ENCODE measurements around the gene PSMB8.

The PSMB8 gene

DNA sequence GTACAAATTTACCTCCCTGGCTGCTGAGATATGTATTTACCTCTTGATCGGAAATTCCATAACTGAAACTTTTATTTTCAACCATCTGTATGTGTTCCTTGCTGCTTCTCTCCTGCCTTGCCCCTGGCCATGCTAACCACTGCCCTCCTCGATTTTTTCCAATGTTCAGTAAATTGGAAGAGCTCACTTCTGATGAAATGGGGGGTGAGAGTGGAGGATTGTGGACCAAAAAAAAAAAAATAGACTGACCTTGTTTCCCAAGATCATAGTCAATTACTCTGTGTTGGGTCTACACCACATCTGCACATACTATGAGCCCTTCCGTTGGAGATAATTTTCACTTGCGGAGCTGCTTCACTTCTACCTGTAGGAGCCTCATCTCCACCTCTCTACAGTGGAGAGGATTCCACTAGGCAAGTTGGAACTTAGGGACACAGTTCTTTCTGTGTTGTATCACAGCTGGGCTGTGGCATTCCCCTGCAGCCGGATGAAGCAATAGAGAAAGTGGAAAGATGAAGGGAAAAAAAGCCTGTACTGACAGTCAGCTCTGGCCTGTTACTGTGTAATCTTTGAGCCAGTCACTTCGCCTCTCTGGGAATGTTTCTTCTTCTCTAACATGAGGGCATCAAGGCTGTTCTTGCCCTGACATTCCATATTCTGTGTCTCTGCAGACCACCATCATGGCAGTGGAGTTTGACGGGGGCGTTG is 11.8 kb upstream of the PSMB8 start:
- no peak for DNase-seq (ENCODE audit: low read depth)

DNA sequence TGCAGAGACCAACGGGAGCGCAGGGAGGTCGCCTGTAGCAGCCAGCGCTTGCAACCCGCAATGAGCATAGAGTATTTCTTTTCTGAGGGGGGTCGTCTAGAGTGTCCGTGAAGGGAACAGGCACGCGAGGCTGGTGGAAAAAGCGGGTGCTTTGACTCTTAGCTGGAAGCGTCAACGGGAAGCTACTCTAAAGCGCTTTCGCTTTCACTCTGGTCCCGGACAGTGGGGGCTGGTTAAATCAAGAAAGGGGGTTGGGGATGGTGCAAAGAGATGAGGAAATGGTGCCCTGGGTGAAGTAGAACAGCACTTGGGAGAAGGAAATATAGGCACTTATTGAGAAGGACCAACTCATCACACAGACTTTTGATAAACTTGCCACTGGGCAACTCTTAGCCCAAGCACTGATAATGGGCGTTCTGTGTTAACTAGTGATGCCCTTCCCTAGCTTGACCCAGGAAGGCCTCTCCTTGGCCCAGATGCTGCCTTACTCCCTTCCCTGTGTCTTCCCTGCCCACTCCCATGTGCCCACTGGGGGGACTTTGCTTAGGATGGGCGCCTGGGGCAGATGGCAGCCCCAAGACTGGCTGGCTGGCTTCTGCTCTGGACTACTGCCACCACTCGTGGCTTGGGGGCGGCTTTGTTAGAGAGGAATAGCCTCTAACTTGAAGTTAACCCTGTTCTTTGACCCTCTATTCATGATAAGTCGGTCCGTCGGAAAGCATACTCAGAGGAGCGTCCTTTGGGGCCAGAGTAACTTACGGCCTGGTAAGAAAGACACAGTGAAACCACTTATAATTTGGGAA is 10.7 kb upstream of the PSMB8 start:
- DNase-seq (ENCODE audit: low read depth) = peak; percentile 48

DNA sequence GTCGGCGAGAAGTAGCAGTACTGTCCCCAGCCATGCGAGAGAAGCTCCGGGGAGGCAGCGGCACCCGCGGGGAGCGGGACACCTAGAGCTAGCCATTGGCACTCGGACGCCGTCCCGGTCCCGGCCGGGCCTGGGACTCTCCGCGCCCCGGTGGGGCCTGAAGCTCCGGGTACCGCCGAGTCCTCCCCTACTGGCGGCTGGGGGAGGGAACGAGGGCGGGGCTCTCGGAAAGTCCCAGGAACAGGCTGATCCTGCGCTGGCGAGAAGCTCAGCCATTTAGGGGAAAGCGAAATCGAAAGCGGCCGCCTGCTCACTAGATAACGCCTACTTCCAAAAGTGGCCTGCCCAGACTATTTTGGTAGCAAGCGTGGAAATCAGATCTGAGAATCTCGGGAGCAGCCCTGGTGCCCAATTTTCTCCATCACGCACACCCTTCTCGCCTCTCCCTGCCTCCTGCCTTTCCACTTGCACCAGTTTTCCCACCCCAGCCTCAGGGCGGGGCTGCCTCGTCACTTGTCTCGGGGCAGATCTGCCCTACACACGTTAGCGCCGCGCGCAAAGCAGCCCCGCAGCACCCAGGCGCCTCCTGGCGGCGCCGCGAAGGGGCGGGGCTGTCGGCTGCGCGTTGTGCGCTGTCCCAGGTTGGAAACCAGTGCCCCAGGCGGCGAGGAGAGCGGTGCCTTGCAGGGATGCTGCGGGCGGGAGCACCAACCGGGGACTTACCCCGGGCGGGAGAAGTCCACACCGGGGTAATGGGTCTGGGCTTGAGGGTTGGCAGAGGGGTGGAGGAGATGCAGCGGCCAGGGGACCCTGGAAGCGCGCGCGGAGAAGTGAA is 9.9 kb upstream of the PSMB8 start, which contains the start of the genes PSMB9 and TAP1:
Gene PSMB9 (plus strand): TSS at position 652 of the 835 bp plus-strand sequence. CDS start 38 bp downstream, at position 690.
Gene TAP1 (minus strand): TSS at position 164 of the 835 bp plus-strand sequence. CDS start 68 bp downstream, at position 96.
- DNase-seq (ENCODE audit: low read depth) = peak; percentile 95

DNA sequence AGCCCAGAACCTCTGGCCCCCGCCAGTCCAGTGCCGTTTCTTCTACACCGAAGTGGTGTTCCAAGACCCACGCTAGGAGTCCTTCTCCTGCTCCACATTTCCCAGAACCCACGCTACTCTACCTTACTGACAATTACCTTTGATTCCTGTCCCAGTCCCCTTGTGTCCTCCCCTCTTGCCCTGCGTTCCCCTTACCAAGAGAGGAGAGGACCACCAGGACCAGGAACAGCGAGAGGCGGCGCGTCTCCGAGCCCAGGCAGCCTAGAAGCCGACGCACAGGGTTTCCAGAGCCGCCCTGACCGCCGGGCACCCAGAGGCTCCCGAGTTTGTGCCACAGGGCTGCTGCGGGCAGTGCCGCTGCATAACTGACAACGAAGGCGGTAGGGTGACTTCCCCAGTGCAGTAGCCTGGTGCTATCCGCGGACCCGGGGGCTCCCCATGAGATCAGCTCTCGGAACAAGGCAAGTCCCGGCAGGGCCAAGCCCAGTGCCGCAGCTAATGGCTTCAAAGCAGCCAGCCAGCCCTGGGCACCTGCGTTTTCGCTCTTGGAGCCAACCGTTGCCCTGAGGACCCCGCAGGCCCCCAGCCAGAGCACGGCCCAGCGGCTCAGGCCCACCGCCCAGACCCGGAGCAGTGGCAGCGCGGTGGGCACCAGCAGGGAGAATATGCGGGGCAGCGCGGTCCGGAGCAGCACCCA is 9.1 kb upstream of the PSMB8 start:
- DNase-seq (ENCODE audit: low read depth) = peak; percentile 51

DNA sequence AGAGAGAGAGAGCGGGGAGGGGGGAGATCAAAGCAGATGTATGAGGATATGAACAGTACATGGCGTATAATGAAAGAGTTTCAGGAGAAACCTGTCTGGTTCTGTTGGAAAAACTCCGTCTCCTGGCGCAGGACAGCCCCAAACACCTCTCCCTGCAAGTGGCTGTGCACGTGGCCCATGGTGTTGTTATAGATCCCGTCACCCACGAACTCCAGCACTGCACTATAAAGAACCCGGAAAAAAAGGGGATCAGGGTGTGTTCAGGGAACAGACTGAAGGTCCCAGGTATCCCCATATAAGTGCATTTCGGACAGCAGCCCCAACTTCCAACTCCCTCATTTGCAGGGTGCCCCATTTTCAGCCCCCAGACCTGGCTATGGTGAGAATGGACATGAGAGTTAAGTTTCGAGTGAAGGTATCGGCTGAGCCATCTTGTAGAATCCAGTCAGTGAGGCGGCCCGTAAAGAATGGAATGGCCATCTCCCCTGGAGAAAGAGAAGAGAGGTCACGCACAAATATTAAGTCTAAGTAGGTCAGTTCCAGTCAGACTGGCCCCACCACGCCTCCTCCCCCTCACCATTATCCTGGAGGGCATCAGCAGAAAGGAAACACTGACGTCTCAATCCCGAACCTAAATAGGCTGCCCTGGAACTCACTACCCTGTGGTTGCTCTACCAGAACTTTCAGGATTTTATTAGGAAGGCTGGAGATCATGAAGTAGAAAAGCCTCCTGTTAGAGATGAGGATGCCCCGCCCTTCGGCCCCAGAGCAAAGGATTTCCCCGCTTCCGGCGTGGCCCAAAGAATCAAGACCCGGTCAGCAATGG is 8.4 kb upstream of the PSMB8 start:
- DNase-seq (ENCODE audit: low read depth) = no peak

DNA sequence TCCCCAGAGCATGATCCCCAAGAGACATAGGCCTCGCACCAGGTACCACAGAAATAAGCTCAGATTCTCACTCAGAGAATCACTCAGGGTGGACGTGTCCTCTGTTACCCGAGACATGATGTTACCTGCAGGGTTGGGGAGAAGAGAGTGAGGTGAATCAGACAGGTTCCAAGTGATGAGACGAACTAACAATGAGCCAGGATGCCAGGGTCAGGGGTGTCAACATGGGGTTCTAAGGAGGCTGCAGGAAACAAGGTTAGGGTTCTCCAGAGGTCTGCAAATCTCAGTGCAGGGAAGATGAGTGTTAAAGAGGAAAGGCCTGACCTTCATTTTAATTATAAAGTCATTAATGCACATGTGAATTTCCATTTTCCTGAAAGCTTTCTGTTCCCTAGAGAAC is 7.2 kb upstream of the PSMB8 start:
- no peak for DNase-seq (ENCODE audit: low read depth)

DNA sequence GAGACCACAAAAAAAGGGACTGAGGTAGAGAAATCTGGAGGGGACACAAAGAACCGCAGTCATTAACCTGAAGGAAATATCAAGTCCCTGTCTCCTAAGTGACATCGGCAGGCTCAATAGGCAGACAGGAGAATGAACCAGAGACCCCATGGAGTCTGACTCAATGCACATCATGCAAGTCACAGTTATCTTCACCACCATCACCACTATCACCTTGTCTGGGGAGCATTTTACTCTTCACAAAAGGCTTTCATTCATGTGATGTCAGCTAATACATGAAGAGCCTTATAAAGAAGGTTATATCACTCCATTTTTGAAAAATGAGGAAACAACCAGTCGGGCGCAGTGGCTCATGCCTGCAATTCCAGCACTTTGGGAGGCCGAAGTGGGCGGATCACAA is 5.3 kb upstream of the PSMB8 start:
- DNase-seq (ENCODE audit: low read depth) = no peak

DNA sequence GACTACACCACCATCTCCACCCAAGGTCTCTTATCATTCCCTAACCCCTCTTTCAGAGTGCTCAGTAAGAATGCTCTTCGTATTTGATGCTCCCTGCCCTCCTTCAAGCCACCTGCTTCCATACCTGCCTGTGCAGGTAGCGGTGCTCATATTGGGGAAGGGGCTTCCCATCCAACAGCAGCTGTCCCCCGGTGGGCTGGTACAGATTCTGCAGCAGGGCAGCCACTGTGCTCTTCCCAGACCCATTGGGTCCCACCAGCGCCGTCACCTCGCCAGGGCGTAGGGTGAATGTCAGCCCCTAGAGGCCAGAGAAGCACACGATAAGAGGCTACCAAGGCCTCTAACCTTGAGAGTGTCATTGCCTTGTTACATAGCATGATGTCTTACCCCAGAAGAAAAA is 3.9 kb upstream of the PSMB8 start:
- no peak for DNase-seq (ENCODE audit: low read depth)

DNA sequence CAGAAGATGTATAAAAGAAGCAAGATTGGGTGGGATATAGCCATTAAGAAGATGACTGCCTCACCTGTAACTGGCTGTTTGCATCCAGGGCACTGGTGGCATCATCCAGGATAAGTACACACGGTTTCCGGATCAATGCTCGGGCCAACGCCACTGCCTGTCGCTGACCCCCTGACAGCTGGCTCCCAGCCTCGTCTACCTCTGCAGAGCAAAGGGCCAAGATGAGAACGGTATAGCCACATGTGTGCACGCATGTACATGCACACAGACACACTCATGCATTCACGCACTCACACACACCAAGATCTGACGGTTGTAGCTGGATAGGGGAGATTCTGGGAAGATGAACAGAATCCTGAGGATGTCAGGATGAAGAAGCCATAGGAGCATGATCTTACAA is 3.2 kb upstream of the PSMB8 start:
- no peak for DNase-seq (ENCODE audit: low read depth)

DNA sequence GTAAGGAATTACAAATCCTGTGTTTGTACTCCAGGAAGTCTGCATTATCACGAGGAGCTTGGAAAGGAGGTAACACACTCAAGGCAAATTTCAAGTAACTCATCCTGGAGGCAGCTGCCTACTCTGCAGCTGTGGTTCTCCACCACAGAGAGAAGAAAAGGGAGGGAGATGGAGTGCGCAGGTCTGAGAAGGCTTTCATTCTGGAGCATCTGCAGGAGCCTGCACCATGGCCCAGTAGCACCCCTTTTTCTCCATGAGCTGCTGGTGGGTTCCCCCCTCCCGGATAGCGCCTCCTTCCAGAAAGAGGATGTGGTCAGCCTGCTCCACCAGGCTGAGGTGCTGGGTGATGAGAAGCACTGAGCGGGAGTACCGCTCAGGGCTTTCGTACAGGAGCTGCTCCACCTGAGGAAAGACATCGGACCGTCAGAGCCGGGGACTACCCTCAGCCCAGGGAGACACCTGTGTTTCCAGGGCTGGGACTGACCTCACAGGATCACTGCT is 1.6 kb upstream of the PSMB8 start:
- no peak for DNase-seq (ENCODE audit: low read depth)

DNA sequence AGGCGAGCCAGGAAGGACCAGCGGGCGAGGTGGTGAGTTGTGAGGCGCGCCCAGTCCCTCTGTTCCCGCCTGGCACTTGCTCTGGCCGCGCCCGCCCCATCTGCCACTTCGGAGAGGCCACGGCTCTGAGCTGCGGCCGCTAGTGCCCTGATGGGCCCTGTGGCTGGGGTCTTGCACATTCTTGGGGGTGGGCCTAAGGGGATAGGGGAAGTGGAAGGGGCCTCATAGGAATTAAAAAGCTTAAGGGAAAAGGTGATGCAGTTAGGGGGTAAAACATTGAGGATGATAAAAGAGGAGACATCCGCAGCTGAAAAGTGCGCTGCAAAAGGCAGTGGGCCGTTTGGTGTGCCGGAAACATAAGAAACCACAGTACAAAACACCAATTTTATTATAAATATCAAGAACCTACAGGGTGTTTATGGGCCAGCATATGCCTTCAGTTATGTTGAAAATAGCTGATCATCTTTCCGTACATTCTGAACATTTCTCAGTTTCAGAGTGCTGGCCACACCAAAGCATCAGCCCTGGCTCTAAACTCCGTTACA is 1.1 kb upstream of the PSMB8 start:
- DNase-seq (ENCODE audit: low read depth) = no peak

DNA sequence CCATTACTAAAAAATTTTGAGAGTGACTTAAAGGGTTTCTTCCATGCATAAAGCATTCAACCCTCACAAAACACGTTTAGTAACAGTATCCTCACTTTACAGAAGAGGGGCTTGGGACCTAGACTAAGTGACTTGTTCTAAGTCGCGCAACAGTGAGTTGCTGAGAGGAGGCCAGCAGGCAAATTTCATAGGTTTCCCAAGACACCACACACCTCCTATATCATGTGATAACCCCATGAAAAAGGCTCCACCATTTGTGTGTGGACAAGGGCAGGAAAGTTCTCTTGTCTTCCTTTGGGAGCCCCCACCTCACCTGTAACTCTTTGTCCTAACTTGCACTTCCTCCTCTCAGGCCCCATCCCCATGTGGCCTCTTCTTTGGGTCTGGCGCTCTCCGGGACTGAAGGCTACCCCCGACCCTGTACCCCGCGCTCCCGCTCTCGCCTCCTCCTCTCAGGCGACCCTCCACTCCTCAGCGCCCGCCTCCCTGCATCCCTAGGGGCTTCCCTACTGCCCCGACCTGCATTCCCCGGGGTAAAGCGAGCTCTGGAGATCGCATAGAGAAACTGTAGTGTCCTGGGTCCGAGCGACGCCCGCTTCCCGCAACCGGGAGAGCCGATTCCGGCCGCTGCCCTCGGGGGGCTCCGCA is 392 bp downstream of the PSMB8 start:
- no peak for DNase-seq (ENCODE audit: low read depth)

DNA sequence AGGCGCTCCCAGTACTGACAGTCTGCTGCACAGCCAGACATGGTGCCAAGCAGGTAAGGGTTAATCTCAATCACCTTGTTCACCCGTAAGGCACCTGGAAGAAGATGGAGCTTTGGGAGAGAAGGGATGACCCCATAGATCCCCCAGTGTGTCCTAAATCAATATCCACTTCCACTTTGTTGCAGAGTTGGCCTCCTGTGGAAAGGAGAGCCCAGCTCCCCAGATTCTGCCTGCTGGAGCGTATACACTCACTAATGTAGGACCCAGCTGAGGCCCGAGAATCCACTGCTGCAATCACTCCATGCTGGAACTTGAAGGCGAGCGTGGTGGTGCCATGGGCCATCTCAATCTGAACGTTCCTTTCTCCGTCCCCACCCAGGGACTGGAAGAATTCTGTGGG is 1.2 kb downstream of the PSMB8 start:
- no peak for DNase-seq (ENCODE audit: low read depth)

DNA sequence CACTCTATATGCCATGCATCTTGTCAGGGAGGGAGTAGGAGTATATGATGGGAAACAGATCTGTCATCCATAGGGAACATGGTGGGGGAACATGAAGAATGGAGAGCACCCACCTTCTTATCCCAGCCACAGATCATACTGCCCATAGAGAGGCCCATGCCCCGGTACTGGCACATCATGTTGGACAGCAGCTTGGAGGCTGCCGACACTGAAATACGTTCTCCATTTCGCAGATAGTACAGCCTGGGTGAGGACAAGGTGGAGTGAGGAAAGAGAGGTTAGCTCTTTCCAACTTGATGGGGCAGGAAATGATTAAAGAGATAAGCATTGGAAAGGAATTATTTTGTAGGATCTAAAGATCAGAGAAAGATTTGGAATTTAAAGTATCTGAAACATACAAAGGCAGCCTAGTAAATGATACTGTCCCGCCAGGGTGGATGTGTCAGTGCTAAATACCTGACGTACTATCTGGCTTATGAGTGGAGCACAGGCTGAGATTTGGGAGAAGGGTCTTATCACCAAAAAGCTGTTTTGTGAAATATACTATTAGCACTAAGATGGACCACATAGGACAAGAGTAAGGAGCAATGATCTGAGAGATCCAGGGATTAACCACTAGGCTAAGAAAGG is 1.7 kb downstream of the PSMB8 start:
- DNase-seq (ENCODE audit: low read depth) = no peak

DNA sequence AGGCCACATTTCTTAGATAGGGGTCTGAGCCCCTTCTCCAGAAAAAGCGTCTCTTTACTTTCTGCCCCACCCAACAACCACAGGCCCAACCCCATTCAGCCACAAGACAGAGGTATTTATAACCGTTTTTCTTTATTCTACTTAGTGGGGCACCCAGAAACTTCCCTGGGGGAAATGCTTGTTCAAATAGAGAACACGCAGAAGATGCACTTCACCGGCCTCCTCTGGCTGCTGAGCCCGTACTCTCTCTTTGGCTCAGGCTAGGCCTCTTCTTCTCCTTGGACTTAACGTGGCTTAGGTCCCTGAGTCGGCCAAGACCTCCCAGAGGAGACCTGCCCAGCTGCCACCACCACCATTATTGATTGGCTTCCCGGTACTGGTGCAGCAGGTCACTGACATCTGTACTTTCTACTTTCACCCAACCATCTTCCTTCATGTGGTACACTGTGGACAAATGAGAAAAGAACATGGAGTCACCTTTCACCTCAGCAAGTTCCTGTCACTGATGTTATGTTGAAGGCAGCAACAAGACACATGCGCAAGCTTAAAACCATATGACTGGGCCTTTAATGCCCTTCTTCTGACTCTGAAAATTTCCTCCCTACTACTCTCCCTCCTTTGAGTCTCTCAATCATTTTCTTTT is 3.1 kb downstream of the PSMB8 start:
- no peak for DNase-seq (ENCODE audit: low read depth)

DNA sequence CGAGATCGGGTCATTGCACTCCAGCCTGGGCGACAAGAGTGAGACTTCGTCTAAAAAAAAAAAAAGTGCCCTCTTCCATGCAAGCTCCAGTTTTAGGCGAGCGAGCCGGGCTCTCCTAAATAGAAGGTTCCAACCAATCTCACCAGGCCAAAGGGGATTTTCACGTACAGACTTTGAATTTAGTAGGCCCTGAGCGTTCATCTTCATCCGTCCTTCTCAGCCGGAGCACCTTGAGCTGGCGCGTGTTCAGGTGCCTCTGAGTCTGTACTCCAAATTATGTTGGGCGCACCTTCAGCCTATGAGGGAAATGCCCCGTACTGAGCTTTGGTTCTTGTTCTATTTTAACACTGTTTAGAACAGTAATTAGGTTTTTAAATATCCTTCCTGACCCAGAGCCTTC is 4.5 kb downstream of the PSMB8 start:
- DNase-seq (ENCODE audit: low read depth) = no peak

DNA sequence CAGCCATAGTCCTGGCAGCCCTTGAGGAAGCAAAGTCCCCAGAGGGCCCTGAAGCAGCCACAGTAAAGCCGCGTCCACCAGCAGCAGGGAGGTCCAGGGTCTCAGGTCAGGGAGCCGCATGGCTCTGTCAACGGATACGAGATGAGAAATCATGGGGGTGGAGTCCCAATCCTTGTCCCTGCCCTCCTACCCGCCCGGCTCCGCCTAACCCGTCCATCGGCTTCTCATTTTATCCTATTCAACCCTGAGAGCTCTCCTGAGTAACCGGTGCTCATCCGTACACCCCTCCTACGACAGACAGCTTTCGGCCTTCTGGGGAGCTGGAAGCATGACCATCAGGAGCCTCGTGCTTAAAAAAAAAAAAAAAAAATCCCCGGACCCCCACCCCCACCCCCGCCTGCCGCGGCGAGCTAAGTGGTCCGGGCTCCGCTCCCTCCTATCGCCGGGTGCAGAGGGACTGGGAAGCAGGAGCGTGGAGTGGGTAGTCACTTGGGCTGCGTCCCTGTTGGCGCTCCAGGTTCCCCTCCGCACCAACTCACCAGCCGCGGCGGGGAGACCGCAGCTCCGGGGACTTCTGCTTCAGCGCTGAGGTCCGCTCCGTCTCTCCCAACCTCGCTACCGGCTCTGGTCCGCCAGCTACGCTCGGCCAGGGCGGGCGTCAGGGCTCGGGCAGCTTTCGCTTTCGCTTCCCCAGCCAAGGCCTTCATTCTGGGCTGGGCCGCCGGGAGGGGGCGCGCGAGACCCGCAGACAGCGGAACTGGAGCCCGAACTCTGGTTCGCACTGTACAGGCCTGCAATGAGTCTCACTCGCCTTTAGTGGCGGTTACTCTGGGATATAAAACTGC is 5.5 kb downstream of the PSMB8 start, which contains the start of gene TAP2:
Gene TAP2 (minus strand): TSS at position 626 of the 845 bp plus-strand sequence. CDS start 506 bp downstream, at position 120.
- peak; percentile 97 for DNase-seq (ENCODE audit: low read depth)

DNA sequence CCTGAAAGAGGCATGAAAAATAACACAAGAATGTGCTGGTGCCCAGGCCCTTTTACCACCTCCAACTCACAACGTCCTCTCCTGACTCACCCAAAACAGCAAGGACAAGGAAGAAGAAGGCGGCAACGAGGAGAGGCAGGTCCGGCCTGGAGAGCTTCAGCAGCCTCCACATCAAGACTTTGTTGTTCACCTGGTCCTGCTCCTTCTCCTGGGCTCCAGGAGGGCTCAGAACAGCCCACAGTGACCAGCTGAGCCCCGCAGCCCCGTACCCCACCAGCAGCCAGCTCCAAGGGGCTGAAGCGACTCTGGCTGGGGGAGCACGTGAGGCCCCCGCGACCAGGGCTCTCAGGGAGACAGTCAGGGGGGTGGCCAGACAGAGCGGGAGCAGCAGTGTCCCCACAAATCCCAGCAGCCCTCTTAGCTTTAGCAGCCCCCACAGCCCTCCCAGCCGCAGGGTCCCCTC is 6.2 kb downstream of the PSMB8 start:
- no peak for DNase-seq (ENCODE audit: low read depth)

Data from activated T-helper 9 cell treated with anti-CD3 and anti-CD28 coated beads, Interleukin-2, amount 50 U/mL, for 16 hours (primary cell).